Activated B cell treated with CpG ODN at 0.5 μM for 24 hours (primary cell): ENCODE data around the gene ABHD11. TPM values are rescaled to one million over a fixed set of nuclear protein-coding genes. Genes with fewer than 3 reads are reported as not detected.
A peak's percentile ranks its signal among the peaks of the same experiment; 100 is the strongest.

Source experiments
- ATAC-seq: fragments of 200-7000 bp; cut with Tn5 transposase; one replicate; pipeline ENCODE4 v1.10.0; 2021; ENCODE audit warnings: low read depth, mild to moderate bottlenecking, moderate library complexity
- CTCF ChIA-PET: fragments of 350-600 bp; sonication (Branson Sonifier 250); formaldehyde crosslinking; loops from one replicate; lab custom pipeline; 2021; ENCODE audit warnings: antibody characterized with exemption; lab: Charles Lee
- POLR2A ChIA-PET: fragments of 350-600 bp; sonication (Branson Sonifier 250); formaldehyde crosslinking; loops from one replicate; lab custom pipeline; 2021; ENCODE audit warnings: antibody characterized with exemption; lab: Charles Lee
- DNase-seq: peaks from one replicate; pipeline ENCODE4 v3.0.0; 2022
- H3K27ac Mint-ChIP-seq: one replicate; pipeline ENCODE4 v1.8.0; 2020; ENCODE audit warnings: mixed read lengths
- H3K27me3 Mint-ChIP-seq: one replicate; pipeline ENCODE4 v1.8.0; 2021; ENCODE audit warnings: mixed read lengths
- H3K36me3 Mint-ChIP-seq: one replicate; pipeline ENCODE4 v1.8.0; 2021; ENCODE audit warnings: low read depth, mixed read lengths
- H3K4me1 Mint-ChIP-seq: one replicate; pipeline ENCODE4 v1.8.0; 2021; ENCODE audit warnings: mixed read lengths
- H3K4me3 Mint-ChIP-seq: one replicate; pipeline ENCODE4 v1.8.0; 2020; ENCODE audit warnings: mild to moderate bottlenecking, mixed read lengths
- H3K9me3 Mint-ChIP-seq: one replicate; pipeline ENCODE4 v1.8.0; 2020; ENCODE audit warnings: mixed read lengths
- CTCF ChIP-seq: fragments of 200-600 bp; IDR thresholded peaks from one replicate; pipeline ENCODE4 v1.8.0; 2022; ENCODE audit warnings: antibody characterized with exemption, mild to moderate bottlenecking
- intact Hi-C: fragments of 100-400 bp; cut with micrococcal nuclease; formaldehyde crosslinking; loops from one replicate; pipeline ENCODE4 v1.15.1; 2024
- total RNA-seq: library from RNA; stranded (reverse); gene quantifications from 2 replicates; pipeline ENCODE4 v1.2.3, GENCODE V29; 2022

Gene ABHD11
- total RNA-seq, 1 donor from 2014 or later: 15.9 TPM

GRCh38 chr7:73774923-73775322 lies 36.3 kb upstream of the ABHD11 start:
- intact Hi-C loops: no loop called here
- H3K4me3 Mint-ChIP-seq: no peak overlapping the region
- ChIA-PET CTCF (no interaction called here), POLR2A (no interaction called here)
- no peak for DNase-seq
- TF ChIP-seq CTCF: no peak
- peaks cover 9% of the 10 kb centered on the region for H3K4me1 Mint-ChIP-seq
- no peak for ATAC-seq
- H3K36me3 Mint-ChIP-seq: no peaks in the 10 kb centered on the region
- H3K9me3 Mint-ChIP-seq: no peaks in the 10 kb centered on the region
- H3K27me3 Mint-ChIP-seq: peaks cover 27% of the 10 kb centered on the region
- H3K27ac Mint-ChIP-seq: no peak overlapping the region

- no peak overlapping the region for H3K27ac Mint-ChIP-seq
- intact Hi-C loops: no loop called here
- no peak for DNase-seq
- H3K4me1 Mint-ChIP-seq: peaks cover 9% of the 10 kb centered on the region
- ChIA-PET CTCF (no interaction called here), POLR2A (no interaction called here)
- no peak for TF ChIP-seq CTCF
- peaks cover 30% of the 10 kb centered on the region for H3K27me3 Mint-ChIP-seq
- H3K9me3 Mint-ChIP-seq: no peaks in the 10 kb centered on the region
- no peak overlapping the region for H3K4me3 Mint-ChIP-seq
- no peak for ATAC-seq
- H3K36me3 Mint-ChIP-seq: no peaks in the 10 kb centered on the region
These were observed 35.3 kb upstream of the ABHD11 start for GRCh38 chr7:73773700-73774517.

GRCh38 chr7:73770860-73771670 lies 32.5 kb upstream of the ABHD11 start:
- DNase-seq: no peak
- no peak for ATAC-seq
- POLR2A ChIA-PET: interaction anchor here (0.6 kb wide), 1 partner anchor 158 kb away, joined by 12 read pairs; no protein-coding TSS in a partner anchor
- Mint-ChIP-seq H3K4me1 (peaks cover 9% of the 10 kb centered on the region), H3K36me3 (no peaks in the 10 kb centered on the region), H3K27ac (no peak overlapping the region), H3K4me3 (peak overlapping the region; percentile 60), H3K9me3 (no peaks in the 10 kb centered on the region), H3K27me3 (peaks cover 44% of the 10 kb centered on the region)
- TF ChIP-seq CTCF: no peak
- intact Hi-C loops: no loop called here
- CTCF ChIA-PET: no interaction called here

GRCh38 chr7:73770002-73770859 lies 31.6 kb upstream of the ABHD11 start, which contains the start of gene CLDN3:
Gene CLDN3 (minus strand): TSS chr7:73770270. CDS start chr7:73770049, 221 bp downstream.
- H3K4me3 Mint-ChIP-seq: peak within 1 kb of the TSS; percentile 60
- ATAC-seq (peak; percentile 45), DNase-seq (no peak)
- no peak within 1 kb of the TSS for H3K27ac Mint-ChIP-seq
- H3K27me3 Mint-ChIP-seq: peaks cover 44% of the 10 kb centered on the region
- no peak for TF ChIP-seq CTCF
- no peaks in the 10 kb centered on the region for H3K9me3 Mint-ChIP-seq
- POLR2A ChIA-PET: no interaction called here
- peaks cover 9% of the 10 kb centered on the region for H3K4me1 Mint-ChIP-seq
- H3K36me3 Mint-ChIP-seq: no peaks in the 10 kb centered on the region
- intact Hi-C loops: no loop called here
- CTCF ChIA-PET: no interaction called here
